HFFc6 (cell line): ENCODE data around the gene ARHGAP22. TPM values are rescaled to one million over a fixed set of nuclear protein-coding genes. Genes with fewer than 3 reads are reported as not detected.

ENCODE experiments used
- DNase-seq: peaks from one replicate; pipeline ENCODE4 v3.0.0-alpha.2; 2018
- H3K27ac Mint-ChIP-seq: 2 replicates; pipeline ENCODE4 v1.8.0; 2020; ENCODE audit warnings: mild to moderate bottlenecking, mixed read lengths
- H3K27me3 Mint-ChIP-seq: 2 replicates; pipeline ENCODE4 v1.8.0; 2021; ENCODE audit warnings: mild to moderate bottlenecking, moderate library complexity, mixed read lengths; ENCODE audit not compliant: insufficient read depth
- H3K36me3 Mint-ChIP-seq: 2 replicates; pipeline ENCODE4 v1.8.0; 2021; ENCODE audit warnings: low read depth, mixed read lengths
- H3K4me1 Mint-ChIP-seq: 2 replicates; pipeline ENCODE4 v1.8.0; 2020; ENCODE audit warnings: low read depth, mixed read lengths
- H3K4me3 Mint-ChIP-seq: 2 replicates; pipeline ENCODE4 v1.8.0; 2020; ENCODE audit warnings: mild to moderate bottlenecking, moderate library complexity, mixed read lengths
- H3K9me3 Mint-ChIP-seq: 2 replicates; pipeline ENCODE4 v1.8.0; 2020; ENCODE audit warnings: mild to moderate bottlenecking, mixed read lengths
- total RNA-seq, 6 experiments: library from RNA; stranded (reverse); fragmentation: NEBNext Ultra II Directional; extraction: Animal tissue kit (Norgen Biotek cat#: 25700); gene quantifications; 2 replicates in 1 of 6; 3 replicates in 5 of 6; pipeline ENCODE4 v1.2.3, GENCODE V29; 2021
- TF ChIP-seq, protein P1 (sequence below): fragments of 200-600 bp; sonication (generic); IDR thresholded peaks from 2 replicates; pipeline ENCODE4 v1.5.0; 2021; ENCODE audit warnings: antibody characterized with exemption, mild to moderate bottlenecking

ARHGAP22 gene
- total RNA-seq, 6 experiments from 2014 or later, result 74.3 to 117 (median 95.7) TPM

DNA sequence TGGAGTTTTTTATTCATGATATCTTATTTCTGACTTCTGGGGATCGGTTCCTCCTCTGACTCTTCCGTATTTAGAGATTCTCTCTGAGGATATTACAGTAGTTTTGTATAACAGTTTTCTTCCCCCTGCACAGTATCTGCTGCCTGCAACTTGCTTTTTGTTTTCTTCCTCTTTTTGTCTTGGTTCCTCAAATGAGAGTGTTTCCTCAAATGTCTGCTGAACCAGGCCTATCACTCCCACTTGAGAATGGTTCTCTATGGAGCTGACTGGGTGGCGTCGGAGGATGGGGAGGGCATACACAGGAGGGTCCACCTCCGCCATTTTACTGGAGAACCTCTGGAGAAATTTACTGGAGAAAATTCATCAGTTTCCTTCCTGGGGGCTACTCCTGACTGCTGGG lies 27.7 kb downstream of the ARHGAP22 start:
- Mint-ChIP-seq H3K36me3 (peaks cover 77% of the 10 kb centered on the region), H3K4me1 (peaks cover 91% of the 10 kb centered on the region), H3K27me3 (peaks cover 5% of the 10 kb centered on the region), H3K9me3 (no peaks in the 10 kb centered on the region), H3K4me3 (no peak overlapping the region), H3K27ac (peak overlapping the region; percentile 50; the same call in 1 of the 2 replicates)
- DNase-seq, result no peak
- TF ChIP-seq, protein P1, sequence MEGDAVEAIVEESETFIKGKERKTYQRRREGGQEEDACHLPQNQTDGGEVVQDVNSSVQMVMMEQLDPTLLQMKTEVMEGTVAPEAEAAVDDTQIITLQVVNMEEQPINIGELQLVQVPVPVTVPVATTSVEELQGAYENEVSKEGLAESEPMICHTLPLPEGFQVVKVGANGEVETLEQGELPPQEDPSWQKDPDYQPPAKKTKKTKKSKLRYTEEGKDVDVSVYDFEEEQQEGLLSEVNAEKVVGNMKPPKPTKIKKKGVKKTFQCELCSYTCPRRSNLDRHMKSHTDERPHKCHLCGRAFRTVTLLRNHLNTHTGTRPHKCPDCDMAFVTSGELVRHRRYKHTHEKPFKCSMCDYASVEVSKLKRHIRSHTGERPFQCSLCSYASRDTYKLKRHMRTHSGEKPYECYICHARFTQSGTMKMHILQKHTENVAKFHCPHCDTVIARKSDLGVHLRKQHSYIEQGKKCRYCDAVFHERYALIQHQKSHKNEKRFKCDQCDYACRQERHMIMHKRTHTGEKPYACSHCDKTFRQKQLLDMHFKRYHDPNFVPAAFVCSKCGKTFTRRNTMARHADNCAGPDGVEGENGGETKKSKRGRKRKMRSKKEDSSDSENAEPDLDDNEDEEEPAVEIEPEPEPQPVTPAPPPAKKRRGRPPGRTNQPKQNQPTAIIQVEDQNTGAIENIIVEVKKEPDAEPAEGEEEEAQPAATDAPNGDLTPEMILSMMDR, result no peak

DNA sequence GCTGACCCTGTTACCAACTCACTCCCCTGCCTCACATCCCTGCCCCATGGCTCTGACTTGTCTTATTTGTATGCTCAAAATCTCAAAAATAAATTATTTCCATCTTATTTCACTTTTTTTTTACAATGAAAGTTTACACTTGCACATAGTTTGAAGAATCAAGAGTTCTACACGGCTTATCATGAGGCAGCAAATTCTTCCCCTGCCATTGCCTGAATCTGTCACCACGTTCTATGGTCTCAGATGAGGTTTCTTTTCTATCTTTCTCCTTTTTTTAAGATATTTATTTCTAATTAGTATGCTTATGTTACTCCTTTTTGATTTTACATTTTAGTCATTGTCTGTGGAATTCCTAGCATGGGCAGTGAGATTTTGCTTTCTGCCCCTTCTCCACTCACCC lies 28.4 kb downstream of the ARHGAP22 start:
- Mint-ChIP-seq H3K9me3 (no peaks in the 10 kb centered on the region), H3K4me1 (peaks cover 92% of the 10 kb centered on the region), H3K27me3 (peaks cover 5% of the 10 kb centered on the region), H3K27ac (no peak overlapping the region), H3K36me3 (peaks cover 77% of the 10 kb centered on the region), H3K4me3 (no peak overlapping the region)
- TF ChIP-seq, protein P1, result no peak
- no peak for DNase-seq

DNA sequence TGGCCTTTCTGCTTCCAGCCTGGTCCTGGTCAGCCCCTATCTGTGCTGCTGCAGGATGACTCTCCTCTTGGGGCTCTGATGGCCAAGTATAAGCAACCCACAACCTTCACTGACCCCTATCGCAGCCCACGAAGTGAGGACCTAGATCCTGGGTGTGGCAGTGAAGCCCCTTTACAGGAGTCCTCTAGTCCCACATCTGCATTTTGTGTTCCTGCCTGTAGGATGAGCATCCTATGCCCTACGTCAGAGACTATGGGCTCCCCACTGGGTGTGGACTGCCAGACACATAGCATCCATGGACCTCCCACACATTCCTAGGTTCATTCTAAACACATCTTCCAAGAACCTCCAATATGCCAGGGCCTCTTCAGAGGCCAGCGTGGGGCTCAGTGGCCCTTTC lies 29.0 kb downstream of the ARHGAP22 start:
- TF ChIP-seq, protein P1, result no peak
- Mint-ChIP-seq H3K4me3 (no peak overlapping the region), H3K27ac (peak overlapping the region; percentile 13; the same call in 1 of the 2 replicates), H3K4me1 (peaks cover 92% of the 10 kb centered on the region), H3K36me3 (peaks cover 77% of the 10 kb centered on the region), H3K27me3 (peaks cover 5% of the 10 kb centered on the region), H3K9me3 (no peaks in the 10 kb centered on the region)
- no peak for DNase-seq

DNA sequence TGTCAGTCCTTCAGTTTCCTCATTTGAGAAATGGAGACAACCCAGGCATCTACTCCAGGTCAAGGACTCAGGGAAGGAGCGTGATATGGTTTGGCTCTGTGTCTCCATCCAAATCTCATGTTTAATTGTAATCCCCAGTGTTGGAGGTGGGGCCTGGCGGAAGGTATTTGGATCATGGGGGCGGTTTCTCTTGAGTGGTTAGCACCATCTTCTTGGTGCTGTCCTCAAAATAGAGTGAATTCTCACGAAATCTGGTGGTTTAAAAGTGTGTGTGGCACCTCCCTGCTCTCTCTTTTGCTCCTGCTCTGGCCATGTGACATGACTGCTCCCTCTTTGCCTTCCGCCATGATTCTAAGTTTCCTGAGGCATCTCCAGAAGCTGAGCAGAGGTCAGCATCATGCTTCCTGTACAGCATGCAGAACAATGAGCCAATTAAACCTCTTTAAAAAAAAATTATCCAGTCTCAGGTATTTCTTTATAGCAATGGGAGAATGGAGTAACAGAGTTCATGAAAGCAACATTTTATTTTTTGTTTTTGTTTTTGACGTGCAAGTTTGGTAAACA lies 30.0 kb downstream of the ARHGAP22 start:
- Mint-ChIP-seq H3K36me3 (peaks cover 77% of the 10 kb centered on the region), H3K9me3 (no peaks in the 10 kb centered on the region), H3K27me3 (peaks cover 5% of the 10 kb centered on the region), H3K4me1 (peaks cover 89% of the 10 kb centered on the region), H3K4me3 (no peak overlapping the region), H3K27ac (no peak overlapping the region)
- DNase-seq, result no peak
- TF ChIP-seq, protein P1, result no peak

DNA sequence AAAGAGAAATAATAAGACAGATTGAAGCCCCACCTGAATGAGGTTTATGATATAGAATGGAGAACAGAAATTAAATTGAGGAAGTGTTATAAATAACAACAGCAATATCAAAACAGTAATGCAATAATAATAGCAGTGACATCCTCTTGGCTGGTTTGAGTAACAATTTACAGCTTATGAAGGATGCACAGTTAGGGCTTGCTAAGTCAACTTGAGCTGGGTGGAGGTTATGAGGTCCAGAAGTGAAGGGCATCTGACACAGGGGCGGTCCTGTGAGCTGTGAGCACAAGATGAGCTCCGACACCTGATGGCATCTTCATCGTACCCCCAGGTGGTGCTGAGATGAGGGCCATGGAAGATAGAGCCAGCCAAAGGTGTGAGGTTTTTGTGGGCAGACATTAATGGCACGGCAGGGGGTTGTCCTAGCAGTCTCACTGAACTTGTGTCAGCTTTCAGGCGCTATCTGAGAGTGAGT lies 30.5 kb downstream of the ARHGAP22 start:
- Mint-ChIP-seq H3K27ac (no peak overlapping the region; the same call in 1 of the 2 replicates), H3K4me1 (peaks cover 88% of the 10 kb centered on the region), H3K36me3 (peaks cover 77% of the 10 kb centered on the region), H3K27me3 (peaks cover 5% of the 10 kb centered on the region), H3K4me3 (no peak overlapping the region), H3K9me3 (no peaks in the 10 kb centered on the region)
- no peak for DNase-seq
- TF ChIP-seq, protein P1, result no peak
